Kidney epithelial cell (primary cell): Measurements from ENCODE around the gene OTUB1. TPM values are rescaled to one million over a fixed set of nuclear protein-coding genes. Genes with fewer than 3 reads are reported as not detected.

ENCODE experiments used
- DNase-seq: peaks from one replicate; pipeline ENCODE4 v3.0.0-alpha.2; 2010; ENCODE audit warnings: low read depth
- H3K27me3 ChIP-seq: 2 replicates; pipeline ENCODE4 v1.6.0; 2011; ENCODE audit warnings: low read length; ENCODE audit not compliant: control insufficient read depth, insufficient read depth
- H3K36me3 ChIP-seq: 2 replicates; pipeline ENCODE4 v1.5.1; 2011; ENCODE audit warnings: low read length; ENCODE audit not compliant: control insufficient read depth, insufficient read depth
- H3K4me3 ChIP-seq: 2 replicates; pipeline ENCODE4 v1.5.1; 2011; ENCODE audit warnings: low read depth, mild to moderate bottlenecking, control low read depth, low read length
- total RNA-seq: library from RNA; depleted of rRNA; stranded (reverse); fragments of >200 nt; gene quantifications from 2 replicates; pipeline ENCODE4 v1.2.3, GENCODE V29; 2015
- TF ChIP-seq, protein P1 (sequence below): IDR thresholded peaks from 2 replicates; pipeline ENCODE4 v1.5.1; 2011; ENCODE audit warnings: mild to moderate bottlenecking, moderate library complexity, low read length, control low read depth, inconsistent platforms; ENCODE audit not compliant: insufficient read depth, poor library complexity, severe bottlenecking

Gene OTUB1
- total RNA-seq, 1 donor from 2014 or later, result 100.0 TPM

DNA sequence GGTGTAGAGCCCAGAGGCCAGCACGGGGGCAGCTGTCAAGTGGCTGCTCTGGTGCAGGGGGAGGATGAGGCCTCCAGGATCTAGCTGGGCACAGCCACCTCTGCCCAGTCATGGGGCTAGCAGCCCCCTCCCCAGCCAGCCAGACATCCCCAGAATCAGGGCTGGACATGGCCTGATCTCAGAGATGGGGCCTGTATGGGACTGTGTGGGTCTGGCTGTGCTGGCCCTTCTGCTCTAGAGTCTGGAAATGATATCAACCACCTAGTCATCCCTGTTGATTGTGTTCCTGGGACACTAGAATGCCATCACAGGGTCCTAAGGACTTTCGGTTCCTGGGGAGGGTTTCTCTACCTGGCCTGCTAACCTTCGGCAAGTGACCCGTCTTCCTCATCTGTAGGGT is 52.3 kb downstream of the OTUB1 start:
- TF ChIP-seq, protein P1, sequence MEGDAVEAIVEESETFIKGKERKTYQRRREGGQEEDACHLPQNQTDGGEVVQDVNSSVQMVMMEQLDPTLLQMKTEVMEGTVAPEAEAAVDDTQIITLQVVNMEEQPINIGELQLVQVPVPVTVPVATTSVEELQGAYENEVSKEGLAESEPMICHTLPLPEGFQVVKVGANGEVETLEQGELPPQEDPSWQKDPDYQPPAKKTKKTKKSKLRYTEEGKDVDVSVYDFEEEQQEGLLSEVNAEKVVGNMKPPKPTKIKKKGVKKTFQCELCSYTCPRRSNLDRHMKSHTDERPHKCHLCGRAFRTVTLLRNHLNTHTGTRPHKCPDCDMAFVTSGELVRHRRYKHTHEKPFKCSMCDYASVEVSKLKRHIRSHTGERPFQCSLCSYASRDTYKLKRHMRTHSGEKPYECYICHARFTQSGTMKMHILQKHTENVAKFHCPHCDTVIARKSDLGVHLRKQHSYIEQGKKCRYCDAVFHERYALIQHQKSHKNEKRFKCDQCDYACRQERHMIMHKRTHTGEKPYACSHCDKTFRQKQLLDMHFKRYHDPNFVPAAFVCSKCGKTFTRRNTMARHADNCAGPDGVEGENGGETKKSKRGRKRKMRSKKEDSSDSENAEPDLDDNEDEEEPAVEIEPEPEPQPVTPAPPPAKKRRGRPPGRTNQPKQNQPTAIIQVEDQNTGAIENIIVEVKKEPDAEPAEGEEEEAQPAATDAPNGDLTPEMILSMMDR, result no peak
- peaks cover 69% of the 10 kb centered on the region for H3K27me3 ChIP-seq

DNA sequence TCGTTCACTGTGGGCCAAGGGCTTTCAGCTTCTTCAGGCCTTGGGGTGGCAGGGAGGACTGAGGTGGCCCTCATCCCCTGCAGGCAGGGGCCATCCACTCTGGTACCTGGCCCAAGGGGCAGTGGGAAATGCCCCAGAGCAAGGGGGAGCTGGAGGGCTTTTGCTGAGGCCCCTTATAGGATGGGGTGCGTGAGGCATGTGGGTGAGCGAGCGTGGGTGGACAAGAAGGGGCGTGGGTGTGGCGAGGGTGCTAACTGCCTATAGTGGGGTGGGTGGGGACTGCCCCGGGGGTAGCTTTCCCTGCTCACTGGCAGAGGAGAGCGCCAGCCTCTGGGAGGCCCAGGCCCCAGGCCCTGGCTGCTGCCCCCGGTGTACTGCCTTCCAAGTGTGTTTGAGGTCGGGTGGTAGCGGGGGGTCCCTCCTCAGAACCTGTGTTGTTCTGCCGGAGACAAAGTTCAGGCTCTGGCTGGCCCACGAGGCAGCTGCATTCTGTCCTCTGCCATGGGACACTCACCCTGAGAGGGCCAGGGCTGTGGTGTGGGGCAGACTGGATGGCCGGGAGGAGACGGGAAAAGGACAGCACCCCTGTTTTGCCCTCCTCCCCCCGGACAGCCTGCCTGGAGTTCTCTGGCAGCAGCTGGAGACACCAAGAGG is 52.9 kb downstream of the OTUB1 start:
- TF ChIP-seq, protein P1, result no peak
- DNase-seq, result no peak
- H3K36me3 ChIP-seq, result no peaks in the 10 kb centered on the region
- no peak overlapping the region for H3K4me3 ChIP-seq
- H3K27me3 ChIP-seq, result peaks cover 66% of the 10 kb centered on the region

More for the DNA sequence above, 52.3 kb downstream of the OTUB1 start:
- Histone ChIP-seq H3K4me3 (no peak overlapping the region), H3K36me3 (no peaks in the 10 kb centered on the region)
- DNase-seq, result no peak

DNA sequence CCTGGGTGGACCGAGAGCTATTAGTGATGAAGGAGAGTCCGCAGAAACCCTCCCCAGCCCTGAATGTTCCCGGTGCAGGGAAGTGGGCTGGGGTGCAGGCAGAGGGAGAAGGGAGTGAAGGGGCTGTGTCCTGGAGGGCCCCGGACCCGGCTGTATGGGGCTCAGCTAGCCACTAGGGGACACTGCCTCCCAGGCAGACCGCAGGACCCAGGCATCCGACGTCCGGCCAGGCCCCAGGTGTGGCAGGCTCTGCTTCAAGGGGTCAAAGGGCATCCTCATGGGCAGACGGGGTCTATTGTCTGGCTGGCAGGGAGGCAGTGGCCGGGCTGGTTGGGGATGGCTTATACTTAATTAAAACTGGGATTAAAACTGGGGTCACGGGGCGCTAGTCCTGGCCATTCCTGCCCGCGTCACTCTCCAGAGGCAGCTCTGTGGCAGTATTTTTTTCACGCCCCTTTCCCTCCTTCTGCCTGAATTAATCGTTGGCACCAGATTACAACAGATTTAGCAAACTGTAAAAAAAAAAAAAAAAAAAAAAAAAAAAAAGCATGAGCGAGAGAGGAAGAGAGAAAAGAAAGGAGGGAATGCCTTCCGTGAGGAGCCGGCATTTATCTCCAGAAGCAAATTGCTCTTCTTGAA is 54.6 kb downstream of the OTUB1 start:
- TF ChIP-seq, protein P1, result peak; percentile 72
- no peak for DNase-seq
- H3K4me3 ChIP-seq, result no peak overlapping the region
- H3K27me3 ChIP-seq, result peaks cover 59% of the 10 kb centered on the region
- no peaks in the 10 kb centered on the region for H3K36me3 ChIP-seq

DNA sequence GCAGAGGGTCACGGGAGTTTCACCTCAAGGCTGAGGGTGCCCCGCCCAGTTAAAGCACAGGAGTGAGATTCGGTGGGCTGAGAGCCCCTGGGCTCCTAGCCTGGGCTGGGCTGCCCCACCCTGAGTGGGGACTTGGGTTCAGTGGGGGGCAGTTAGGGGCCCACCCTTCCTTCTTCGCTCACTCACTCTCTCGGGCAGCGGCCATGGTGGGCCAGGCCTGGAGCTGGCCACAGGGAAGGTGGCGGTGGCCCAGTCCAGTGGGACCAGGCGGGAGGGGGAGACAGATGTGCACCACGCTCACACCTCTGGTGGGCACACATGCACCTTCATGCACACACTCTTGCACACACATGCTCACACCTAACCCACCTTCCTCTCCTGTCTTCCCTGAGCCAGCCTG is 55.6 kb downstream of the OTUB1 start:
- Histone ChIP-seq H3K27me3 (peaks cover 49% of the 10 kb centered on the region), H3K4me3 (no peak overlapping the region), H3K36me3 (no peaks in the 10 kb centered on the region)
- TF ChIP-seq, protein P1, result no peak
- DNase-seq, result no peak

DNA sequence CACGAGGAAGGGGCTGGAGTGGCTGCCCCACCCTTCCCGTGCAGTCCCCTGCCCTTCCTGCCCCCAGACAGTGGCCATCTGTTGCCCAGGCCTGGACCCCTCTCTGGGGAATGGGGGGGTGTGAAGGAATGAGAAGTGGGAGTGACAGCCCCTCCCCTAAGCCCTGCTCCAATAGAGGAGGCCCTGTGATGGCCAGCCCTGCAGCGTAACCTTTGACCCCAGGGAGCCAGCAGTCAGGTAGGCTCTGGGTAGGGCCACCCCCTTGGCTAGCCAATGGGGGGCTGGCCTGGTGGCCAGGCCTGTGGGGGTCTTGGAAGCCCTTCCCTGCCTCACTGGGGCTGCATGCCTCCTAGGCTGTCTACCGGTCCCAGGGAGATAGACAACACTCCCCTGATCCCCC is 56.1 kb downstream of the OTUB1 start:
- H3K36me3 ChIP-seq, result no peaks in the 10 kb centered on the region
- DNase-seq, result no peak
- no peak overlapping the region for H3K4me3 ChIP-seq
- TF ChIP-seq, protein P1, result no peak
- peaks cover 44% of the 10 kb centered on the region for H3K27me3 ChIP-seq

DNA sequence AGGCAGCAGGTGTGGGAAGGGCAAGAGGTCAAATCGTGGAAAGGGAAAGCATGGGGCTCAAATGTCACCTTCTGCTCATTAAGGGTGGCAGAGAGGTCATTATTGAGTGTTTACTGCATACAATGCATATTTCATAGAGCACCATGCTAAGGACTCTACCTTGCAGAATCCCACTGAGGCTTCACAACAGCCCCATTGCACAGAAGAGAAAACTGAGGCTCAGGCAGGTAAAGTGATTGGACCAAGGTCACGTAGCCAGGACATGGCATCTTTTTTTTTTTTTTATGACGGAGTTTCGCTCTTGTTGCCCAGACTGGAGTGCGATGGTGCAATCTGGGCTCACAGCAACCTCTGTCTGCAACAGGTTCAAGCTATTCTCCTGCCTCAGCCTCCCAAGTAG is 57.3 kb downstream of the OTUB1 start:
- Histone ChIP-seq H3K4me3 (no peak overlapping the region), H3K36me3 (no peaks in the 10 kb centered on the region), H3K27me3 (peaks cover 33% of the 10 kb centered on the region)
- TF ChIP-seq, protein P1, result no peak
- no peak for DNase-seq
